ENCODE results near the gene B4GALT5. TPM values are rescaled to one million over a fixed set of nuclear protein-coding genes. Genes with fewer than 3 reads are reported as not detected.

The B4GALT5 gene
- total RNA-seq, 1 donor from 2014 or later, result 34.4 TPM

DNA sequence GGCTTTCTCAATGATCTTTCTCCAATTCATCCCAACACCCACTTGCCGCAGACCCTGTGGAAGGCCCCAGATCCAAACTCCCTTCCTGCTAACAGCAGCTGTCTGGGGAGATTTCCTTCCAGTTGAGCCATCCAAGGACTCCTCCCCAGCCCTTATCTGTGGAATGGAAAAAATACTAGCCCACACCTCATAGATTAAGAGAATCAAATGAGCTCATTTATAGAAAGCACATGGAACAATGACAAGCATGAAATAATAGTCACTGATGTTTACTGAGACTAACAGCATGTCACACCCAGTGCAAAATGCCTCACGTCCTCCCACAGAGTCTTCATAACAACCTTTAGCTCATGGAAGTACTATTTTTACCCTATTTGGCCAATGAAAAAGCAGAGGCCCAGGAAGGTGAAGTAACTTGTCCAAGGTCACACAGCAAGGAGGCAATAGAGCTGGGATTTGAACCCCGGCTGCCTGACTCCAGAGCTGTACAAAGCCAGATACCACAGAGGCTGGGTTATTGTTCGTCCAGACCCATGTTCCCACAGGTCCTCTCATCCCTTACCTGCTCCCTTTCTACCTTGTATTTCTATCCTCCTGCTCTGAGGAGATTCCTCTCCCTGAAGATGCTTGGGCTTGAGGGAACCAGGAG, 122.3 kb downstream of the B4GALT5 start:
- intact Hi-C loops (cut with micrococcal nuclease), result loop anchor here (5.0 kb wide), 1 partner anchor 259 kb away; no protein-coding TSS in a partner anchor

DNA sequence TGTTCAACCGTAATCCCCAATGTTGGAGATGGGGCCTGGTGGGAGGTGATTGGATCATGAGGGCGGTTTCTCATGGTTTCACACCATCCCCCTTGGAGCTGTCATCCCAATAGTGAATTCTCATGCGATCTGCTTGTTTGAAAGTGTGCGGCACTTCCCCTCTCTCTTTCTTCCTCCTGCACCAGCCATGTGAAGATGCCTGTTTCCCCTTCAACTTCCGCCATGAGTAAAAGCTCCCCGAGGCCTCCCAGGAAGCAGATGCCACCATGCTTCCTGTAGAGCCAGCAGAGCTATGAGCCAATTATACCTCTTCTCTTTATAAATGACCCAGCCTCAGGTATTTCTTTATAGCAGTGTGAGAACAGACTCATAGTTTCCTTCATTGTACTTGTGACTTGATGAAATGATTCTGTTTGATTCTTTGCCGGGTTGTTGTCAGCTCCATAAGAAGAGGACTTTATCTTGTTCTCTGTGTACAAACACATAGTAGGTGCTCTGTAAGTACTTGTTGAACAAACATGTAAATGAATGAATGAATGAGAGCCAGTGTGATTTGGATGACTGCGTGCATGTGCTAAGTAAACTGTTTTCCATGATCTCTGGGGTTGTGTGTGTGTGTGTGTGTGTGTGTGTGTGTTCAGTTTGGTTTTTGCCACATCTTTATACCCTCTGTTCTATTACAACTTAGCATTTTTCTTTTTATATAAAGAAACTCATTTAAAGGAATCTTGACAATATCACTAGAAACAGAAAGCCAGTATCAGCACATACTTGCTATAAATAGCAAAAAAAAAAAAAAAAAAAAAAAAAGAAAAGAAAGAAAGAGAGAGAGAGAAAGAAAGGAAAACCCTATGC, 123.3 kb downstream of the B4GALT5 start:
- intact Hi-C loops (cut with micrococcal nuclease), result loop anchor here (5.0 kb wide), 1 partner anchor 258 kb away; no protein-coding TSS in a partner anchor

DNA sequence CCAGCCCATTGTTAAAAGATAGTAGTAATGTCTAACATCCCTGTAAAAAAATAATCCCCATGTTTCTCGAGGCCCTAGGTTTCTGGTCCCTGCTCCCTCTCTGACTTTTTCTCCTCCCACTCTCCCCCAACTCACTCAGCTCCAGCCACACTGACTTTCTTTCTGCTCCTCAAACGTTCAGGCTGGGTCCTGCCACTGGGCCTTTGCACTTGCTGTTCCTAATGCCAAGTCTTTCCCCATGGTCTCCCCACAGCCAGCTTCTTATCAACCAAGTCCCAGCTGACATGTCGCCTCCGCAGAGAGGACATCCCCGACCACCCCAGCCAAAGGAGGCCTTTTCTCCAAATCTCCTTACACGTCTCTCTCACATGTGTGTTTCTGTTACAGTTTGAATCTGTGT, 123.9 kb downstream of the B4GALT5 start:
- intact Hi-C loops (cut with micrococcal nuclease), result loop anchor here (5.0 kb wide), 1 partner anchor 257 kb away; no protein-coding TSS in a partner anchor

DNA sequence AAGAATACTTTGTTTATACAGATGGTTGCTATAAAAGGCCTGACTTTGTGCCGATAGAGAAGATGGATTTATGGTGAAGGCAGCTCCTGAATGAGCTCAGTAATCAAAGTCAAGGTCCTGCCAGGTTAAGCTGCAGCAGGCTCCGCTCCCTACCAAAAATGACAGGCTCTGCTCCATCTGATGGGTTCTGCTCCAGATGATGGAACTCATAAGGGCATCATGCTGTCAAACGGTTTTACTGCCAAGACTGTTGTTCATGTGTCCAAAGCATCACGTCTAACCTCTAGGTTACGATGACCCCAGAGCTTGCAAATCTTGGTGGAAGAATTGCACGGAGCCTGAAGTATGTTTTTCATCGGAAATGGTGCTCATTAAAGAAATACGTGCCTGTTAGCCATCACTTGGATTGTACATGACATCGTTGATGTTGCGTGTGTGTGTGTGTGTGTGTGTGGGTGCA, 126.5 kb downstream of the B4GALT5 start:
- intact Hi-C loops (cut with micrococcal nuclease), result no loop called here

DNA sequence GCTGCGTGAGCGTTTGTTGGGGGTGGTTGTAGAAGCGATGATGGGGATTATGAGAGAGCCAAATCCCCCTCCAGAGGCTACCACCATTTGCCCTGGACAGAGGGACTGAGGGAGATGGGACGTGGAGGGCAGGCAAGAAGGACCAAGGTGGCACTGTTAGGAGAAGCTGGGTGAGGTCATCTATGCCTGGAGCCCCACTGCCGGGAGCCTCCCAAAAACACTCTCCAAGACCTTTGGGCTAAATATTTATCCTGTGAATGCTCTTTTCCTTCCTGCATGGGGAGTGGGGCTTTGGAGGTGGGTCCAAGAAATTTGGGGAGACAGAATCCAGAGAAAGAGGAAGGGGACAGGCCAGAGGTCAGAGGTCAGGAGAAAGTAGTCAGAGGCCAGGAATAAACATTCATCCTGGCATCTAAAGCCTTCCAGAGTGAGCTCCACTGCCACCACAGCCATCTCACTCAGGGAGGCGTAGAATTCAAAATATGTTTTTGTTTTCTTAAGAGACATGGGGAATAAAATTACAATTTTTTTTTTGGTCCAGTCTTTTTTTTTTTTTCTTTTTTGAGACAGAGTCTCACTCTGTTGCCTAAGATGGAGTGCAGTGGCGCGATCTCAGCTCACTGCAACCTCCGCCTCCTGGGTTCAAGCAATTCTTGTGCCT, 128.0 kb downstream of the B4GALT5 start:
- intact Hi-C loops (cut with micrococcal nuclease), result no loop called here

DNA sequence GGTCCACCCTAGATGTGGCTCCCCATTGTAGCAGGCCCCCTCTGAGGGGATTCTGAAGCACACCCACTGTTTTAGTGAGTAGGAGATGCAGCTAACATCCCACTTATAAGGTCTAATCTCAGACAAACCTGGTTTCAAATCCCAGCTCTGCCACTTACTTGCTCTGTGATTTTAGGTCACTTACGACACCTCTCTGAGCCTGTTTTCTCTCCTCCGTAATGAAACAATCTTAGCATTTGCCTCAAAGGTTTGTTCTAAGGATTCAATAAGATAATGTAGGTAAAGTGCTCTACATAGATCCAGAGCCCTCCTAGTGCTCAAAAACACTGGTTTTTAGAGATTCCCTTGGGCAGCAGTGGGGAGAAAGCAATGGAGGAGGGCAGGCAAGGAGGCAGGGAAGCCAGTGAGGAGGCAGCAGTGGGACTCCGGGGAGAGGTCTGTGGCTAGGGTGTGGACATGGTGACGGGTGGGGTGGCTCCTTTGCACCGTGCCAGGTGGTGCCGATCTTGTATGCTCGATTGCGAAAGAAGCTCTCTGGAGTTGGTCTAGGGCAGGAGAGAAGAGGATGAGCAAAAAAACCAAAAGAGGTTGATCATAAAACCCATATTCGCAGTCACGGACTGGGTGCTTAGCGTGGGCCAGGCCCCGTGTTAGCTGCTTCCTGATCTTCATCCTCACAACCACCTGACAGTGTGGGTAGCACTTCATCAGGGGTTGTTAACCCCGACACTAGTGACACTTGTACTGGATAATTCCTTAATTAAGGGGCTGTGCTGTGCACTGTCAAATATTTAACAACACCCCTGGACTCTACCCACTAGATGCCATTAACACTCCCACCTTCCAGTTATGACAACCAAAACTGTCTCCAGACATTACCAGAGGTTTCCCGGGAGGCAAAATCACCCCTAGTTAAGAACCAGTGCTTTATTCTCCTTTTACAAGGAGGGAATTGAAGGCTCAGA, 129.0 kb downstream of the B4GALT5 start:
- intact Hi-C loops (cut with micrococcal nuclease), result no loop called here

DNA sequence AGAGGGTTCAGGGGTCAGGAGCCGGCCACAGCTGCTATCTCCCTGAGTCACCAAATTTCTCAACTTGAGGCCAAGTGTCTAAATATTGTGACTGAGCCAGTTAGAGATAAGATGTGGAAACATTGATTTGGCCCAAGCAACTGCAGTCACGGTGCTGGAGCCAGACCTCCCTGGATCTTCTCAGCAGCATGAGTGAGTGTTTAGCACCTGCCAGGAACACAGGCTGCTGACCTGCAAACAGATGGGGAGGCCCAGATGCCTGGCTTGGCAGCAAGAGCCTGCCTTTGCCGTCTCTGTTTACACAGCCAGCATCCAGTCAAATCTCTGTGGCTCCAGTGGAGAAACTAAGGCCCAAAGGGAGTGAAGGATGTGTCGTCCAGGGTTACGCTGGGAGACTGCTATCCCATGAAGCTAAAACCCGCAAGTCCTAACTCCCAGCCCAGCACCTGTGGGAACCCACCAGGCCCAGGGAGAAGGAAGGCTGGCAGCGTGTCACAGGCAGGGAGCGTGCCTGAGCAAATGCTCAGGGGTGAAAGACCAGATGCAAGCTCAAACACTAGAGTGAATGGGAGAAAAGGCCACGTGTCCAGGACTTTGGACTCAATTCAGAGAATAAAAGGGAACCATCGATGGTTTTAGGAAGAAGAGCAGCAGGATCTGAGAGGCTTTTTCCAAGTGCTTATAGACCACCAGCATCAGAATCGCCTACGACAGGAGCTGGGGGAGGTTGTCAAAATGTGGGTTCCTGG, 129.8 kb downstream of the B4GALT5 start:
- intact Hi-C loops (cut with micrococcal nuclease), result no loop called here

DNA sequence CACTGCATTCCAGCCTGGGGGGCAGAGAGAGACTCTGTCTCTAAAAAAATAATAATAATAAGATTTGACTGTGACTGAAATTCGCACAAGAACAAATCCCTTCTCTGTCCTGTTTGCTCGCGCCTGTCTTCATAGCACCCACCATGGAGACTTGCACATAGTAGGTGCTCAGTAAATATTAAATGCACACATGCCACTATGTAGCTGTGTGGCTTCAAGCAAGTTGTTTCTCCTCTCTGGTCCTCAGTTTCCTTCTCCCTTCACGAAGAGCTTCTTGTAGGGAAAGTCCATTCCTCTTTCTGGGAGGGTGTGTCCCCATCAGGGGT, 130.4 kb downstream of the B4GALT5 start:
- intact Hi-C loops (cut with micrococcal nuclease), result no loop called here

Other genes starting within 250 kb of the B4GALT5 start
- 0.12 and 0.22 TPM in 2 replicates for gene KCNB1, start 231.2 kb downstream of the B4GALT5 start, total RNA-seq
- gene PTGIS, start 145.7 kb downstream of the B4GALT5 start, total RNA-seq, result 11.6 and 11.7 TPM in 2 replicates
- gene SLC9A8, start 99.0 kb upstream of the B4GALT5 start, total RNA-seq, result 30.0 and 30.7 TPM in 2 replicates
- 10.2 and 11.0 TPM in 2 replicates for gene SPATA2, start 201.7 kb upstream of the B4GALT5 start, total RNA-seq
- 58.3 and 63.9 TPM in 2 replicates for gene RNF114, start 222.5 kb upstream of the B4GALT5 start, total RNA-seq